HG03060 (cell line): ENCODE data around the gene PPP2R5D.
"Not testable (repeated sequence)": the region's sequence is repeated elsewhere in the genome, so short reads cannot be mapped to it uniquely, and the experiment has no call there.

Experiments
- ATAC-seq: cut with Tn5 transposase; IDR thresholded peaks from one replicate; pipeline ENCODE4 v1.9.1; 2021; ENCODE audit warnings: low read depth, moderate number of reproducible peaks; ENCODE audit not compliant: unreplicated experiment

The PPP2R5D gene

DNA sequence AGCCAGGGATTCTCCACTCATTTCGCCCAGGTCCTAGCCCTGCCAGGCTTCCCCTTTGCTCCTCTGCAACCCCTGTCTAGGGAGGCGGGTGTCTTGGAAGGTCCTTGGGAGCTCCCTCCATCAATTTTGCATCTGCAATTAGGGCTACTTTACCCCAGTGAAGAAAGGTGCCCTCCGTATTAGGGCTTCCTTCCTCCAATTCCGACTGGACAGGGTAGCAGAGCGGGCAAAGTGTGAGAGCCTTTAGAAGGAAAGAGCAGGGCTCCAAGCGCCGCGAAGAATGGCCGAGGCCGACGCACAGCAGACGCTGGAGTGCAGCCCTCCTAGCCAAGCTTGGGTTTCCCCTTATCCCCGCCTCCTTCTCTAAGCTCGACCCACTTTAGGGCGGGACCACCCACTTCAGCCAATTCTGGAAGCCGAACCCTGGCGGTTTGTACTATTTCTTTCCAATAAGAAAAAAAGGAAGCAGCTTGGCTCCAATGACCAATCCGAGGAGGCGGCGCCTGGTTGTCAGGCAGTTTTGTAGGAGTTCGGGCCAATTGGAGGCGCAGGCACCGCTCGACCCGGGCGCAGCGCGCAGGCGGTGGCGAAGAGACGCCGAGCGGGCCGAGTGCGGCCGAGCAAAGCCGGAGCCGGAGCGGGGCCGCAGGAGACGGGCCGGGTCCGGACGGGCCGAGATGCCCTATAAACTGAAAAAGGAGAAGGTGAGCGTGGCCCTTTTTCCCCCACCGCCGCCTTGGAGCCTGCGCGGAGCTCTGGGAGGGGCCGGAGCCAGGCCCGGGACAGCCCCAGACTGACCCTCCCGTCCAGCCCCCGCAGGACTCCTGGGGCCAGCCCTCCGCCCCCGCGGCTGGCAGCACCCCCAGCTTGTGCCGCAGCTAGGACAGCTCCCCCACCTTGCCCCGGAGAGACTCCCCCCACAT is at the start of gene PPP2R5D:
PPP2R5D (plus strand) TSS at position 570 of the 923 bp plus-strand sequence; CDS start at position 678, 108 bp downstream.
- ATAC-seq, result peak; percentile 86

DNA sequence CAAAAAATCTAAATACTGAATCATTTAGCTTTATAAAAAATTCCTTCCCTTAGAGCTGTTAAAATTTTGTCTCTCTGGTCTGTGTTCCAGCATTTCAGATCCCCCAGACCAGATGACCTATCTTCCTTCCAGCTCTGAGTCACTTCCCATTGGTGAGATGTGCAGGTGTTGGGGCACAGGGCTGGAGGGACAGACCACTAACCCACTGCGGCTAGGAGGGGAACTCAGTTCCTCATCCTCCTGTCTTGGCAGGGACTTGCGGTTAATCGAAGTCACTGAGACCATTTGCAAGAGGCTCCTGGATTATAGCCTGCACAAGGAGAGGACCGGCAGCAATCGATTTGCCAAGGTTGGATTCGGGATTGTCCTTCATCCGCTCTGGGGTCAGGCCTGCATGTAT is 49.0 kb upstream of the PPP2R5D start:
- ATAC-seq, result no peak

DNA sequence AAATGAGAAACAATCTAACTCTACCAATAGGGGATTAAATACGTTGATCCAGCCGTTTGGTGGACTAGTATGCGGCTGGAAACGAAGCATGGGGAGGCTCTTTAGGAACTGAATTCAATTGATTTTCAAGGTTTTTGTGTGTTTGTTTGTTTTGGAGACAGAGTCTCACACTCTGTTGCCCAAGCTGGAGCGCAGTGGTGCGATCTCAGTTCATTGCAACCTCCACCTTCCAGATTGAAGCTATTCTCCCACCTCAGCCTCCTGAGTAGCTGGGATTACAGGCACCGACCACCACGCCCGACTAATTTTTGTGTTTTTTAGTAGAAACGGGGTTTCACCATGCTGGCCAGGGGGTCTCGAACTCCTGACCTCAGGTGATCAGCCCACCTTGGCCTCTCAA is 48.0 kb upstream of the PPP2R5D start:
- ATAC-seq, result no peak

- ATAC-seq, result no peak
Measured at GRCh38 chr6:42937548-42938427, 46.6 kb upstream of the PPP2R5D start.

GRCh38 chr6:42938428-42938796 is 46.0 kb upstream of the PPP2R5D start:
- ATAC-seq, result no peak

- no peak for ATAC-seq
Measured at GRCh38 chr6:42938987-42939809, 45.2 kb upstream of the PPP2R5D start.

GRCh38 chr6:42939810-42940167 is 44.6 kb upstream of the PPP2R5D start:
- ATAC-seq, result no peak

DNA sequence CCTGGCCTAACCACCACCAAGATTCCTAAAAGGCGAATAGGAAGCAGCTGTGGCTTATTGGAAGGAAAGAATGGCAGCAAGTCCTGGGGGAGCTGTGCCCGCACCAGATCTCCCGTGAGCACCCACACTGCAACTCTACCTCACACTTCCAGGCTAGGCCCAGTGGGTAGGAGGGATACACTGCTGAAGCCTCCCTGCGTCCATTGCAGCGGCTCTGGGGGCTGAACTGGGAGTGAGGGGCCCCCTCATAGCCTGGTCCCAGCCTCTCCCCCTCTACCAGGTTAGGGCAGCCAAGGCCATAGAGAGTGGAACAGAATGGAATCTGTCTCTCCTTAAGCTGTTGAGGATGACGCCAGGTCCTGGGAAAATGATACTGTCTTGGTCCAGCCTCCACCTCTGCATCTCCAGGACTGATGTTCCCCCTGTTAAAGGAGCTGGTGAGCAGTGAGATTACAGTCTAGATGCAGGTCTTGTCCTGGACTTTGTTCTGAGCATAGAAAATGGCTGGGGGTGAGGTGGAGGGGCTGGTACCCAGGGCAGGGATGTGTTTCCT is 43.8 kb upstream of the PPP2R5D start:
- ATAC-seq, result no peak

DNA sequence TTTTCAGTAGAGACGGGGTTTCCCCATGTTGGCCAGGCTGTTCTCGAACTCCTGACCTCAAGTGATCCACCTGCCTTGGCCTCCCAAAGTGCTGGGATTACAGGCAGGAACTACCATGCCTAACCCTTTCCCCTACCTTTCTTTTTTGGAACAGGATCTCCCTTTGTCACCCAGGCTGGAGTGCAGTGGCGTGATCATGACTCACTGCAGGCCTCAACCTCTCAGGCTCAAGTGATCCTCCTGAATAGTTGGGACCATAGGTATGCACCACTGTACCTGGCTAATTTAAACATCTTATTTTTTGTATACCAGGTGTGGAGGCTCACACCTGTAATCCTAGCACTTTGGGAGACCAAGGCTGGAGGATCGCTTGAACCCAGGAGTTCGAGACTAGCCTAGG is 43.0 kb upstream of the PPP2R5D start:
- ATAC-seq, result not testable (repeated sequence)

DNA sequence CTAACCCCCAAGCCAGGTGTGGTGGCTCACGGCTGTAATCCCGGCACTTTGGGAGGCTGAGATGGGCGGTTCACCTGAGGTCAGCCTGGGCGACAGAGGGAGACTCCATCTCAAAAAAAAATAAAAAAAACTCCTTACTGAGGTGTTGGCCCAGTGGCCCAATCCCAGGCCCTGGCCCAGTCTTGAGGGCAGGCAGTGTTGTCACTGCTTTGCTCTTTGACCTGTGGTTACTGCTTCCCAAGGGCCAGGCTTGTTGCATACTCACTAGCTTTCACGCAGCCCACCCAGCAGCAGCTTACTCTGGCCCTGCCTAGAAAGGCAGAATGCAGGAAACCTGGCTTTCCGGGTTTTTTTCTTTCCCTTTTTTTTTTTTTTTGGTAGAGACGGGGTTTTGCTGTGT is 41.9 kb upstream of the PPP2R5D start:
- no peak for ATAC-seq

- no peak for ATAC-seq
Measured at GRCh38 chr6:42947950-42948349, 36.4 kb upstream of the PPP2R5D start.

GRCh38 chr6:42952389-42952788 is 32.0 kb upstream of the PPP2R5D start:
- no peak for ATAC-seq

GRCh38 chr6:42954405-42954804 is 30.0 kb upstream of the PPP2R5D start:
- ATAC-seq, result not testable (repeated sequence)

GRCh38 chr6:42958125-42958524 is 26.2 kb upstream of the PPP2R5D start:
- ATAC-seq, result no peak

GRCh38 chr6:42959917-42960242 is 24.5 kb upstream of the PPP2R5D start:
- ATAC-seq, result no peak

- no peak for ATAC-seq
Measured at GRCh38 chr6:42960243-42961019, 23.9 kb upstream of the PPP2R5D start, which contains the start of gene GNMT. Gene GNMT, plus strand, starts transcription at chr6:42960754. Its CDS starts 14 bp downstream, at chr6:42960768.

DNA sequence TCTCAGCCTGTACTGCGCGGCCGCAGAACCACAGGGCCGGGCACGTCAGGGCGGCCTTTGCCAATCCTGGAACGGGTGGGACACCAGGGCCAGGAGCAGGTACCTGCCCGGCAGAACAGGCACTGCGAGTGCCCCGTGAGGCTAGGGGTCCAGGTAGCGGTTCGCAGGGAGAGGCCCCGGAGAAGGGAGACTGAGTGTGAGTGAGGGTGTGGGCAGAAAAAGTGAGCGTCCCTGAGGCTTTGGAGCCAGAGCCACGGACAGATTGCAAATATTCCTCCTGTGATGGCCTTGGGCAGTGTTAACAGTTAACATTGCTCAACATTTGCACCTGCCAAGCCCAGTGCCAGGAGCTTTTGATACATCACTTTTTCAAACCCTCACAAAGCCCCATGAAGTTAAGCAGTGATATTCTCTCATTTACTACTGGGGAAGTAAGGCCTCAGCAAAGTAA is 23.3 kb upstream of the PPP2R5D start:
- no peak for ATAC-seq

GRCh38 chr6:42962096-42962495 is 22.3 kb upstream of the PPP2R5D start:
- no peak for ATAC-seq

DNA sequence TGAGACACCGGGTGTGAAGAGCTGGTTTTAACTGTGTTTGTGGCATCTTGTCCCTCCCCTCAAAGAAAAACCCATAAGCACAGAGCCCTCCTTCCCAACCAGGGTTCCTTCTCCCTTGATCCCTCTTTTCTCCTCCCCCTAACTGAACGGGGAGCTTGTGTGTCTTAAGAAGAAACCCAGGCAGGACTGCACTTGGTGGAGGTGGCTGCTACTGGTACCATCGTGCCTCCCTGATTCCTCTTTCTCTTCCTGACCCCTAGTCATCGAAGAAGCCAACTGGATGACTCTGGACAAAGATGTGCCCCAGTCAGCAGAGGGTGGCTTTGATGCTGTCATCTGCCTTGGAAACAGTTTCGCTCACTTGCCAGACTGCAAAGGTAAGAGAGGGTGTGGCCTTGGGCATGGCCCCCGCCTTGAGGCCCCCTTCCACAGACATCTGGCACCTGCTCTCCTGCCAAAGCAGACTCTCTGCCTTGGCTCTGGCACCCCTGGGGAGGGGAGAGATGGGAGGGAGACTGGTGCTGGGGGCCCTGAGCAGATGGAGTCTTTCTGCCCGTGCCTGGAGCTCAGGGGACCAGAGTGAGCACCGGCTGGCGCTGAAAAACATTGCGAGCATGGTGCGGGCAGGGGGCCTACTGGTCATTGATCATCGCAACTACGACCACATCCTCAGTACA is 21.7 kb upstream of the PPP2R5D start:
- no peak for ATAC-seq
